GM12892 (cell line): ENCODE data around the gene UBASH3A.

ENCODE experiments used
- POLR2A ChIP-seq: IDR thresholded peaks from 2 replicates; pipeline ENCODE4 v1.6.1; 2011; ENCODE audit warnings: low read depth, low read length, control low read depth
- POLR2AphosphoS5 ChIP-seq: IDR thresholded peaks from 2 replicates; pipeline ENCODE4 v1.6.1; 2011; ENCODE audit warnings: low read depth, low read length, control low read depth
- TAF1 ChIP-seq: IDR thresholded peaks from 2 replicates; pipeline ENCODE4 v1.6.1; 2011; ENCODE audit warnings: low read depth, mild to moderate bottlenecking, control low read depth, low read length, borderline replicate concordance

GRCh38 chr21:42388740-42389448 lies 14.8 kb upstream of the UBASH3A start:
- TF ChIP-seq POLR2A (no peak), POLR2AphosphoS5 (no peak), TAF1 (no peak)
